ENCODE data around the gene HMCES.

DNA sequence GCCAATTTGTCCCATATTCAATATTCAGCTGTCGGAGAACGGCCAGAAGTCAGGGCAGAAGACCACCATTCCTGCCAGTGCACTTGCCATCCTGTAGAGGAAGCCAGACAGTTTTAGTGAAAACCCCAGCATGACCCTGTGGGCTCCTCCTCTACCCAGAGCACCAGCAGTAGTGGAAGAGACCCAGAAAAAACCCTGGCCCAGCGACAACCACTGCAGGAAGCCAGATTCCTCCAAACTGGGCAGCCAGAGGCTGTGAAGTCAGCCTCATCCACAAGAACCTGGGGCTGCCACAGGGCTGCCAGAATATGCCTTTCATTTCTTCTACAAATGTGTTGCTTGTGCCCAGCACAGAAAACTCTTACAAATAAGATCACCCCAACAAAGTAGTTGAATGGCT, 67.3 kb downstream of the HMCES start:
- TF ChIP-seq, protein P1, sequence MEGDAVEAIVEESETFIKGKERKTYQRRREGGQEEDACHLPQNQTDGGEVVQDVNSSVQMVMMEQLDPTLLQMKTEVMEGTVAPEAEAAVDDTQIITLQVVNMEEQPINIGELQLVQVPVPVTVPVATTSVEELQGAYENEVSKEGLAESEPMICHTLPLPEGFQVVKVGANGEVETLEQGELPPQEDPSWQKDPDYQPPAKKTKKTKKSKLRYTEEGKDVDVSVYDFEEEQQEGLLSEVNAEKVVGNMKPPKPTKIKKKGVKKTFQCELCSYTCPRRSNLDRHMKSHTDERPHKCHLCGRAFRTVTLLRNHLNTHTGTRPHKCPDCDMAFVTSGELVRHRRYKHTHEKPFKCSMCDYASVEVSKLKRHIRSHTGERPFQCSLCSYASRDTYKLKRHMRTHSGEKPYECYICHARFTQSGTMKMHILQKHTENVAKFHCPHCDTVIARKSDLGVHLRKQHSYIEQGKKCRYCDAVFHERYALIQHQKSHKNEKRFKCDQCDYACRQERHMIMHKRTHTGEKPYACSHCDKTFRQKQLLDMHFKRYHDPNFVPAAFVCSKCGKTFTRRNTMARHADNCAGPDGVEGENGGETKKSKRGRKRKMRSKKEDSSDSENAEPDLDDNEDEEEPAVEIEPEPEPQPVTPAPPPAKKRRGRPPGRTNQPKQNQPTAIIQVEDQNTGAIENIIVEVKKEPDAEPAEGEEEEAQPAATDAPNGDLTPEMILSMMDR (IDR thresholded peaks at IDR 0.05): no peak
- no peak for TF ChIP-seq POLR2A (IDR thresholded peaks at IDR 0.05)
- TF ChIP-seq POLR2AphosphoS5 (IDR thresholded peaks at IDR 0.05): no peak
